DMS79 treated with DMSO at 0.1 percent for 48 hours (cell line): ENCODE data around the gene KLHL29.
A peak's percentile ranks its signal among the peaks of the same experiment; 100 is the strongest.

Experiments used
- DNase-seq: peaks from one replicate; lab custom pipeline; 2025; lab: John Stamatoyannopoulos, UW

The KLHL29 gene

DNA sequence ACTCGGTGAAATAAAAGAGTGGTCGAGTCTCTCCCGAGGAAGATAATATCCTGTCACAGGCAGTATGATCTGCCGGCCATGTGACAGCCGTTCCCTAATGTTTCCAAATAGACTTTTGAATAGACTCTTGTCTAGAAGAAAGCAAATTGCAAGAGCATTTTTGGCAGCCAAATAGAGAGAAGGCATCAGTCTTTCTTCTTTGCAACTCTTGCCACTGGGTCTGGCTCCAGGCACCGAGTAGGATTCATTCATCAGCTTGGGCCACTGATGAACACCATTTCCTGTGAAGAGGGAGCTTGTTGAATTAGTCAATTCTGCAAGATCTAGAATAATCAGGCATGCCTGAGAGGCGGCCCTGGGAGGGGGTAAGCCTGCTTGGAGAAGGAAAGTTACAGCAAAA is 165.6 kb downstream of the KLHL29 start:
- no peak for DNase-seq

DNA sequence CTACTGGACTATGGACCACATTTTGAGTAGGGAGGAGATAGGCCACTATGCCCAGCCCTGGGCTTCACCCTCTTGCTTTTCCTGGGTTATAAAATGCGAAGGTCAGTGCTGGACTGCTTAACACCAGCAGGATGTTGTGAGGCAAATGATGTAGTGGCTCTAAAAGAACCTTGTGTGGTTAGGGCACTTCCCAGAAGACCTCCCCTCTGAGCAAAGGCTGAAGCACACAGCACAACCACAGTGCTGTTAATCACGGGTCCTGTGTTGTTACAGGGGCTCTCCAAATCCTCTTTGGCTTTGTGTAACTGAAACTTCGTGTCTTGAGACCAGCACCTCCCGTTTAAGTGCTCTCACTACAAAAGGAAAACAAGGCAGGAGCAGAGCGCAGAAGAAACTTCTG is 166.9 kb downstream of the KLHL29 start:
- DNase-seq: no peak

DNA sequence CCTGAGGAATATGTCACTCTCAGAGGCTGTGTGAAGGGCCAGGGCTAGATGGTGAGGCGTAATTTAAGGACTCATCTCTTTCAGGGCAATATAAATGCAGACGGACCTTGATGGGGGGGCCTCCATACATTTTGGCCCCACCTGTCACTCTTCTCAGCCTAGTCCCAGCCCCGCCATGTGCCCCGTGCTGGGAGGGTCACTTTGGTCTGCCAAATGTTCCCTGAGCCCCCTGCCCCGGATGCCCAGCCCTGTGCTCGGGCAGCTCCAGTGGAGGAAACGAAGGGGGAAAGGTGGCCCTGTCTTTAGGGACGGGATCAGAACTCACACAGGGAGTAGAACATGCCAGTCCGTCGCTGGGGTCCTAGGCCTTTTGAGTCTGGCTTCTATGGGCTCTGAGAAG is 168.6 kb downstream of the KLHL29 start:
- no peak for DNase-seq

DNA sequence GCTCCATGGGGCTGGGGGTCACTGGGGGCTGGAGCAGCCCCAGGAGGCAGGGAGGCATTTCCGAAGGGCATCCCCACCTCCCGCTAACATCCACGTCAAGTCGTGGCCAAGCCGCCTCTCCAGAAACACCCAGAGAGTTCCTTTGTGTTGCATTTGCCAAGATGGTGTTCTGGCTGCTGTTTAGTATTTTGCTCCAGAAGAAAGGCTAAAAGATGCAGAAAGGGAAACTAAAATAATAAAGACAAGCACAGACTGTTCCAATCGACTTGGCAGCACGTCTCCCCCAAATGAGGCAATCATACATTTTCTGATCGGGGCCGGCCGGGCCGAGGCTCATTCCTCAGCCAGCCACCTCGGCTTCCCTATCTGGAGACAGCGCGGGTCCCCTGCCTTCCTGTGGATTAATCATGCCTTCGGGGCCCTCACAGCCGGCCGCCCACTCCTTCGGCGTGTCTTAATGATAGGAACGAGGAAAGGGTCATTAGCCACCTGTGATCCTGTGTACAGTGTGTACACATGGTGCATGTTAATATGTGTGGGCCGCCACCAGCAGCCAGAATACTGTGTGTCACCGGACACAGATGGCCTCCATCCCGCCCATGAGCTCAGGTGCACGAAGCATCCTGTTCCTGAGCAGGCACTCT is 169.2 kb downstream of the KLHL29 start:
- no peak for DNase-seq

DNA sequence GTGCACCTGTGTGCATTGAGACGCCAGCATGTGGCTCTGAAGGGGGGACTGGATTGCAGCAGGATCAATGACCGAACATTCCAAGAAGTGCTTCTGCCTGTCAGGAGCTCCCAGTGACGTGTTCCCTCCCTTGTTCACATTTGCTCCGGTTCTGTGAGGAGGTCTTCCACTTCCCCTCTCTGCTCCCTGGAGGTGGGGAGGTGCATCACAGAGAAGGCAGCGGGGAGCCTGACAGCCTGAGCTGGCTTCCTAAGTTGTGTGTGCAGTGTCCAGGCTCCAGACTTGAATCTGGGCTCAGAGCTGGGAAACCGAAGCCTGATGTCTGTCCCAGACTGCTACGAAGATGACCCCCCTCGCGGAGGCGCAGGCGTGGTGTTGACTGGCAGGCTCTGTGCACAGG is 171.0 kb downstream of the KLHL29 start:
- DNase-seq: no peak

DNA sequence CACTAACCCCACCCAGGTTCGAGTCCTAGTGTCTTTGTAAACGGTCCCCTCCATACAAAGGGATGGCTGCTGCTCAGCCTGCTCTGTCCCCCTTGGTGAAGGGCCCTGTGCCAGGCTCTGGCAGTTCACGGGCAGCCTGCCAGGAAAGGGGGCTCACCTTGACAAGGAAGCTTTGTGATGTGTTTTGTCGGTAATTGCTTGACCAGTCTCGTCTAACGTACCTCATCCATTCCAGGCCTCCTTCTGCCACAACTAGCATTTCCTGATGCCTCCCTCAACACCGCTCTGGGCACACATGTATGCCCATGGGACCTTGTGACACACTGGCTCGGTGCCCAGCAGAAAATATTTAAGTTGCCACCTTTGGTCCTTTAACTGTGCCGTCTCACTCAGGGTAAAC is 171.9 kb downstream of the KLHL29 start:
- peak; percentile 89 for DNase-seq

DNA sequence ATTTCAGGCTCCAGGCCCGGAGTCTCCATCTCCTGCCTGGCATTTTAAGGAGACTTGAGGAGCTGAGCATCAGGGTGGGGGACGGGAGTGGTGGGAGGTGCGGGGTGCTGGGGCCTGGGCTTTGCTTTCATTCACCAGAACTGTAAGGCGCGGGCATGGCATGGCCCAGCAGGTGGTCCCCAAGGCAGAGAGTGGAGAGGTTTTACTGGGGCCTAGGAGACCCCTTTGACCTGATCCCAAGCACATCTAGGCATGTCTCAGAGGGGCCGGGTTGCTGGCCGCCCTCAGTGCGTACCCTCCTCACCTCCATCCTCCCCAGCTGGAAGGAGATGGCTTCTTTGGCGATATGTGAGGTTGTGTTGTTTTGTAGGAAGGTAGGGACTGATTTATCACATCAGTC is 172.5 kb downstream of the KLHL29 start:
- DNase-seq: no peak

DNA sequence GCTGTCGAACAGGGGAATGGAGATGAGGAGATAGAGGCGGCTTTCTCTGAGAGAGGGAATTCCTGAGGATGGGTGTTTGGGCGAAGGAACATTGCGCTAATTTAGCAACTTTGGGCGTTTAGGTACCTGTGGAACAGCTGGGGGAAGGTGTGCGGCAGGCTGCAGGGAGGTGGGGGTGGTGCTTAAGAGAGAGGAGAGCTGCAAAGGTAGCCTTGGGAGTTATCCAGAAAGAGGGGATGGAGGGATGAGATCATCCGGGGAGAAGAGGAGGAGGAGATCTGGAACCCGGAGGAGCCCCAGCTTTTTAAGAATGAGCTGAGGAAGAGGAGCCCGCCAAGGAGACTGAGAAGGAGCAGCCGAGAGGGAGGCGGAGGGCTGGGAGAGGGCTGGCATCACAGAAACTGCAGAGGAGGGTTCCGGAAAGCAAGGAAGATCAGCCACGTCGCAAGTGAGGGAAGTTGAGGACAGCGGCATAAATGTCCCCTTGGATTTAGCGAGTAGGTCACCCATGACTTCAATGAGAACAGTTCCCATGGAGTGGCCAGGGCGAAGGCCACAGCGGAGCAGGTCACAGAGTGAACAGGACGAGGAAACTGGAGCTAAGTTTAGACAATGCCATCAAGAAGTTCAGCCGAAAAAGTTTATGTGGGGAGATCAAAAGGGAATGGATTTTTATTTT is 174.7 kb downstream of the KLHL29 start:
- no peak for DNase-seq

DNA sequence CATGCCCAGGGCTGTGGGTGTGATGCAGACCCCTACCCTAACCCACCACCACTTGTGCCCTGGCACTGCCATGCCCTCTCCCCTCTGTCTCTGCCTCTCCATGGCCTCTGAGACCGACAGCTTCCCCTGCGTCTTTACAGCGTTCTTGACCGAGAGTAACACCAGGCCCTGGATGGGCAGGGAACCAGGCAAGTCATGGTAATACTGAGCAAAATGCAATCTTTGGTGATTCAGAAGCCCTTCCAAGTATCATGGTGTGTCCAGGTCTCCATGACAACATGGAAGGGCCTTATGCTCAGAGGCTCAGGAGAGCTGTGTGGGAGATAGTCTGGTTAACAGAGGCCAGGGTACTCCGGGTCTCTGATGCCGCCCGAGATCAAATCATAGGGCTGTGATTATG is 176.1 kb downstream of the KLHL29 start:
- DNase-seq: no peak

DNA sequence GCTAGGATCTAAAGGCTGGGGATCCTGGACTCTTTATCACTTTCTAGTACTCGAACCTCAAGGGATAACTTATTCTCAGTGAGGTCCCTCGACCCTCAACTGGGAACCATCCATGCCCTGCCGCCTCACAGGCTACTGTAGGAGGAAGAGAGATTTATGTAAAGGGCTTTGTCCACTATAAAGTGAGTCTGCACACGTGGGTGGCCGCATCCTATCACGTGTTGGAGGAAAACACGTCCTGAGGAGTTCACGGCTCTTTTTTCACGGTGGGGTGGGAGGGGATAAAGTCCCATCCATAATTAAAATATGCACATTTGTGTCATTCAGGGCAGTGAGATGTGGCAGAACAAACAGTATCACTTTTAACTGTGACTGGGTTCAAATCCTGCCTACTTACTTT is 176.6 kb downstream of the KLHL29 start:
- no peak for DNase-seq

DNA sequence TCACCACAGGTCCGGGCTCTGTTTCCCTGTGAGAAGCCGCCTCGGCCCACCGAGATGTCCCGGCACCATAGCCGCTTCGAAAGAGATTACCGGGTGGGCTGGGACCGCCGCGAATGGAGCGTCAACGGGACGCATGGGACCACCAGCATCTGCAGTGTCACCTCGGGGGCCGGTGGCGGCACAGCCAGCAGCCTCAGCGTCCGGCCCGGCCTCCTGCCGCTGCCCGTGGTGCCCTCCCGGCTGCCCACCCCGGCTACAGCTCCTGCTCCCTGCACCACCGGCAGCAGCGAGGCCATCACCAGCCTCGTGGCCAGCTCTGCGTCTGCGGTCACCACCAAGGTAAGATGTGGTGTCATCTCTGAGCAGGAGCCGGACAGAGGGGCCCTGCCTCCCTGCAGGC is 177.2 kb downstream of the KLHL29 start:
- DNase-seq: no peak

DNA sequence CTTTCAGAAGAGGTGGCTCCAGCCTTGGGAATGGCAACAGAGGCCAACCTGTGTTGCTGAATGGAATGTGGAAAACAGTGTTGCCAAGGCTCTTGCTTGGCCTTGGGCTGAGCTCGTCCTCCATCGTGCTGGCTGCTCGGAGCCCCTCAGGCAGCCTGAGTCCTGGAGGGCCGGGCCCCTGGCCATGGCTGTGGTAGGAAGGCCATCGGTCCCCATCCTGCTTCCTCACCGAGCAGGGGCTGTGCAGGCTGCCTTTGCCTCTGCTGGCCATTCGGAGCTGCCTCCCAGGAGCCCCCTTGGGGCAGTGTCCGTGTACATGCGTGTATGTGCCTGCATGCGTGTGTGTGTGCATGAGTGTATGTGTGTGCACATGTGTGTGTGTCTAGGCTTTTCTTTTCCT is 178.2 kb downstream of the KLHL29 start:
- DNase-seq: no peak

DNA sequence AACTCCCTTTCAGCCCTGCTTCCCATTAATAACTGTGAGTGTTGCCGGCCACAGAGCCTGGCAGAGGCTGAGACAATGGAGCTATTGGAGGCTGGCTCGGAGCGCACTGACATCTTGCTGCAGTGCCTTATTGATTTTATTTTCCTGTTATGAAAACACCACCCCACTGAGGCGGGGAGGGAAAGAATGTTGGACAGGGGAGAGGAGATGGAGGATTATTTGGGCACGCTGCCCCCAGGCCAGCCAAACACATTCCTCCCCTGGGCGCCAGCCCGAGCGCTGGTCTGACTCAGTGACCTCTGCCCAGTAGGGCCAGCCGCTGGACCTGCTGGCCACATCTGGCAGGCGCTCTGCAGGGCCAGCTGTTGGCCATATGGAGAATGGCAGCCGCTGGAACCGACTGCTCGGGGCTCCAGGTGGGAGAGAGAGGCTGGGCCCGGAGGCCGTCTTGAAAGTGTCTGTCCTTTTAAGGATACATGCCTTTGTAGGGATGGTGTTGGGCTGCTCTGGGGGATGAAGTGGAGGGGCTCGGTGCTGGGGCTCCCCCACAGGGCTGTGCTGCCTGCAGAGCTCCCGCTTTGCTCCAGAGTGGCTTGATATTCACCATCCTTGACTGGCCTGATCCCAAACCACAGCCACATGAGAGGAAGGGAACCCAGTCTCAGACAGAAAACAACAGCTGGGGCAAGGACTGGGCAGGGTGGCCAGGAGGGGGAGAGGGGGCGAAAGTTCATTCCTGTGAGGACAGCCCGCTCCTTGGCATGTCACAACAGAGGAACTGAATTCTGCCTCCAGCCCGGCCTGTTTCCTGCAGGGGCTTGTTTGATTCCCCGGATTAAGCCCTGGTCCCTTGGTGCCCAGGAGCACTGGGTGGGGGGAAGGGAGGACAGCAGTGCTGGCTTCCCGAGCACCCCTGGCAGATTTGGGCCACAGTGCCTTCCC is 179.0 kb downstream of the KLHL29 start:
- DNase-seq: no peak

DNA sequence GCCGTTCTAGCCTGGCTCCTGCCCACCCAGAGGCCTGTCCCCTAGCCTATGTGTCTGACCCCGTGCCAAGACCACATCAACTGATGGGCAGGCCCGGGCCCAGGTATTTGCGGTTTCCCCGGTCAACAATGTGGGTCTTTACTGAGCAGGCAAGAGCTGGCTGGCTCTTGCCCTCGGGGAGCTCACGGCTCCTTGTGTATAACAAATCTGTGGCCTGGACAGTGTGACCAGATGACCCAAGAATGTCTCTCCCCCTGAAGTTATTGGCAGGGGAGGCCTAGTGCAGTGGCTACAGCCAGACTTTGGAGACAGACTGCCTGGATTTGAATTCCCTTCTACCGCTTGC is 179.6 kb downstream of the KLHL29 start:
- DNase-seq: no peak

DNA sequence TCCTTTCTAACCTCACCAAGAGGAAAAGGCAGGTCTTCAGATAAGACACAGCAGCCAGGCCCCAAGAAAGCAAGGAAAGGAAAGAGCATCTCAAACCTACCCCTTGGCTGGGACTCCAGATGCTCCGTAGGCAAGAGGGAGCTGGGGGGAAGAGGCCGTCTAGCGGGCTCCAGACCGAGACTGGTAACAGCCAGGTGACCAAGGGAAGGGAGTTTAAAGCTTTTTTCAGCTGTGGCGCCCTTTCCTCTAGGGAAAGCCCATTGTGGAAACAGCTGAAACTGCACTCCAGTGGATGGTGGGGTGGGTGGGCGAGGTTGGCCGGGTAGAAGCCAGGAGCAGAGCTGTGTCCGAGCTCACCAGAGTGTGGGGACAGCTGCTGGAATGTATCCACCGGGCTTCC is 180.4 kb downstream of the KLHL29 start:
- DNase-seq: no peak

DNA sequence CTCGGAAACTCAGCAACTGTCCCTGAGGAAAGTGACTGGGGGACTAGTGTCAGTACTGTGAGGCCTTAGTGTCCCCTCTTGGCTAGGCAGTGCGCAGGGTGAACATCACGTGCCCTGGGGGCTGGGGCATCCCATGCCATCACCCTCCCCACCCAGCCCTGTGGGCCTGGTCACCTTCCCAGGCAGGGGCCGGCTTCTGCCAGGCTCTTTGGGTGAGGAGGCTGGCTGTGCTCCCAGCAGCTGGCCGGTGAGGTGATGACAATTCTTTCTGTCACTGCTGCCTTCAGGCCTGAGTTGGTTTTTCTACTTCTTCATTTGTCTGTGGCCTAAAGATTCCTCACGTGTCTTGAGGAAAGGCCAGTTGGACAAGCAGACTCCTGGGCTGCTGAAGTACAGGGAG is 180.8 kb downstream of the KLHL29 start:
- DNase-seq: no peak

DNA sequence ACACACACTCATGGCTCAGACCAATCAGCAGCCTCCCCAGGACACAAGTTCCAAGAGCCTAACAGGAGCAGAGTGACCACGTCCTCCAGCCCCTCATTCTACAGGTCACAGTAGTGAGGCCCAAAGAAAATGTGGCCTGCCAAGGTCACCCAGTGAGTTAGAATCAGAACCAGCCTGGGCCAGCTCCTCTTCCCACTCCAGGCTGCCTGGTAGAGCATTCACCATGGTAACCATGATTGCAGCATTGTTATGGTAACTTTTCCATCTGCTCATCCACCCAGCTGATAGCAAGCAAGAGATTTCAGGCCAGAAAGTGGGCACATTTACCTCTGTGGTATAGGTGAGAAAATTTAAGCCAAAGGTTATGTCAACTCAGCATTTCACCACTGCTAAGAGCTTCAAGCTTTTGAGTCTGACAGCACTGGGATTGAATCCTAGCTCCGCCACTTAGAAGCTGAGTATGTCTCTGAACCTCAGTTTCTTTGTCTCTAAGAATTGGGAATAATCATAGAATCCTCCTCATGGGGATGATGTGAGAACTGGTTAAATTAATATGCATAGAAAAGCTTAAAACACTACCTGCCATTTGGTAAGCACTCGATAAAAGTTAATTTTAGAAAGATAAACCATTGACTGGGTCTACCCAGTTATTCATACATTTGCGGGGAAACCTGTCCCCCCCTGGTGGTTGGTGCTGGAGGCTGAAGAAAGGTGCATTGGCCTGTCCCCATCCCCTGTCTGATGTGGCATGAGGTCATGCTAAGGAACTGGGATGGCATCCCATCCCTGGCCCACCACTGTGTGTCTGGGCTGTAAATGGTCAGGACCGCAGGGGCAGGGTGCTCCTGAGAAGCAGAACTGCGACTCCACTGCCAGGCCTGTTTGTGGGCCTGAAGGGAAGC is 181.5 kb downstream of the KLHL29 start:
- DNase-seq: no peak

DNA sequence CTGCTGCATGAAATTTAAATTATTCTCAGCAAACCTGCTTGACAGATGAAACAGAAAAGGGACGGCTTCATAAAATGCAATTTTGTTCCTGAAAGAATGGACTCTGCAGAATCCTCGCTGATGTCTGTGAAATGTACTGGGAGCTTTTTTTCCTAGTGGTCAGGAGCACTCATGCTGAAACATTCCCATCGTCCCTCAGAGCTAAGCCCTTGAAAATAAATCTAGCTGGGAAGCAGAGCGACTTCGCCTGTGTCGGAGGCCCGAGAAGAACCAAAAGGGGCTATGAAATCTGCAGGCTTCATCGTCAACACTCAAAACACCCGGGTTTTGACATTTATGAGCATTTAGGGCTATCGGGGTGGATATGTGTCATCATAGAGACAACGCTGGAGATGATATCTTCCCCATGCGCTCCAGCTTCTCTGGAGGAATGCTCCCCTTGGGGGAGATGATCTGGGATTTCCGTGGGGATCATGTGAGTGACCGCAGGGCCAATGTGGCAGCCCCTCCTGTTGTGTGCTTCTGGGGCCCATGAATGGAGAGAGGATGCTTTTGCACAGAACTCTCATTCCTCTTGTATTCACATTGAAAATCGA is 182.3 kb downstream of the KLHL29 start:
- no peak for DNase-seq

DNA sequence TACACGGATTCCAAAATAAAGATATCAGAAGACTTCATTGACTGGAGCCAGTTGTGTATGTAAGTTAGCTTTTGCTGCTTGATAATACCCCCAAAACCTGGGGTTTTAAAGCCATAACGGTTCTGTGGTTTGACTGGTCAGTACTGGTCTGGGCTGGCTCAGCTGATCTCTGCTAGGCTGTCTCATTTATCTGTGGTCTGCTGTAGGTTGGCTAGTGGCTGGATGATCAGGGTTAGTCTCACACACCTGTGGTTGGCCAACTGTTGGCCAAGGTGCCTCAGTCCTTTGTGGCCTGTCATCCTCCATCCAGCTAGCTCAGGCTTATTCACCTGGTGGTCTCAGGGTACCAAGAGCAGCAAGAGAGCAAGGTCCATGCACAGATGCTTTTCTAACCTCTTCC is 183.2 kb downstream of the KLHL29 start:
- DNase-seq: no peak

DNA sequence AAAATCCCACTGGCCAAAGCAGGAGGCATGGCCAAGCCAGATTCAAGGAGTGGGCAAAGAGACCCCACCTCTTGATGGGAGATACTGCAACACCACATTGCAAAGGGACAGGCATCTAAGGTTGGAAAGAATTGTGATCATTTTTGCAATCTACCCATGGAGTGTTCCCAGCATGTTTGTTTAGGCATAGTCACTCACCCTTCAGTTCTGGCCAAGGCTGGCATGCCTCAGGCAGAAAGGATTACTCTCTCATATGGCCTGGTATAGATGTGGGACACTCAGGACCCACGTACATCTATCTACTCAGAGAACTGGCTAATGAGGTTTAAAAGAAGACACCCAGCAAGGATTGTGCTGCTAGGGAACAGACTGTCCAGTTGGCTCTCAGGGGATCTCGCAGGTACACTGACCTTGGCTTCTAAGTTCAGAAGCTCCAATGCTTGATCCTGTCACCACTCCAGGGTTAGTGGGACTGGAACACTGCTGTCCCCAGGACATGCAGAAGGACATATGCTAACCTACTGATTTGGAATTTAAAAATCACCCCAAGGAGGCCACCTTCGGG is 183.7 kb downstream of the KLHL29 start:
- DNase-seq: no peak

DNA sequence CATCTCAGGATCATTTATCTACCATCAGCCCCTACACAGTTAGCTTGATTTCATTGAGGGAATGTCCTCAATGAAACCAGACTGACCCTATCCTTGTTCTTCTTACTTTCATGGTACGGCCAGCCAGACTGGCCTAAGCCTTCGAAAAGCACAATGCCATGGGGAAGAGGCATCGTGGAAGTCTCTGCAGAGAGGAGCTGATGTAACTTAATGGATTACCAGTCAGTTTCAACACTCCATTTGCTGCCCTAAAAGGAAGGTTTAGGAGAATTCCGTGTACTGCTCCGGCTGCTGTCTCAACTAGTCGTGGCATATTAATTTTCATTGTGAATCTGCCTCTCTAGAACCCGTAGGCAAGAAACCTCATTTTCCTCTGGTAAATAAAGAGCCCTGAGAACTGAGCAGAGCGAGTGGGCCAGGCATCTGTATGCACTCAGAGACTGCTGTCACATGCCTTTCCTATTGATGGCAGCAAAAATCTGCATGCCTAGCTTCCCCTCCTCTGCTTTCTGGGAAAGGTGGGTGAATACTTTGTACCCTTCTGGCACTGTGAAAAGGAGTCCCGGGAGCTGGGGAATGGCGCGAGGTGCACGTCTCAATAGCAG is 184.9 kb downstream of the KLHL29 start:
- DNase-seq: no peak
